AG09319 (cell line): ENCODE data around the gene LGR6.

ENCODE experiments used
- DNase-seq: peaks from one replicate; pipeline ENCODE4 v3.0.0-alpha.2; 2010; ENCODE audit warnings: low read depth; ENCODE audit errors: extremely low read depth
- CTCF ChIP-seq: IDR thresholded peaks from 2 replicates; pipeline ENCODE4 v1.5.1; 2011; ENCODE audit warnings: low read depth, mild to moderate bottlenecking, inconsistent platforms, low read length, moderate library complexity

LGR6 gene

GRCh38 chr1:202230939-202231645, 37.5 kb downstream of the LGR6 start:
- DNase-seq: no peak
- no peak for TF ChIP-seq CTCF

GRCh38 chr1:202233171-202233570, 39.6 kb downstream of the LGR6 start:
- DNase-seq: no peak
- TF ChIP-seq CTCF: no peak

- no peak for DNase-seq
- no peak for TF ChIP-seq CTCF
Observed at GRCh38 chr1:202233804-202234203, 40.2 kb downstream of the LGR6 start.

GRCh38 chr1:202234331-202235002, 40.9 kb downstream of the LGR6 start:
- no peak for DNase-seq
- no peak for TF ChIP-seq CTCF

GRCh38 chr1:202235003-202235660, 41.5 kb downstream of the LGR6 start:
- no peak for TF ChIP-seq CTCF
- DNase-seq: no peak

- DNase-seq: peak; percentile 45
- TF ChIP-seq CTCF: peak; percentile 84
Observed at GRCh38 chr1:202235856-202236837, 42.5 kb downstream of the LGR6 start.
